GM10266 (cell line): ENCODE measurements around the gene KBTBD6.
"Not testable (repeated sequence)": the region's sequence is repeated elsewhere in the genome, so short reads cannot be mapped to it uniquely, and the experiment has no call there.

Experiments
- DNase-seq: peaks from one replicate; pipeline ENCODE4 v3.0.0; 2012; ENCODE audit errors: extremely low spot score
- TF ChIP-seq, protein P1 (sequence below): IDR thresholded peaks from 2 replicates; pipeline ENCODE4 v1.5.1; 2012; ENCODE audit warnings: mild to moderate bottlenecking, low read depth; ENCODE audit not compliant: control insufficient read depth, insufficient read depth; ENCODE audit errors: missing control alignments

KBTBD6 gene

DNA sequence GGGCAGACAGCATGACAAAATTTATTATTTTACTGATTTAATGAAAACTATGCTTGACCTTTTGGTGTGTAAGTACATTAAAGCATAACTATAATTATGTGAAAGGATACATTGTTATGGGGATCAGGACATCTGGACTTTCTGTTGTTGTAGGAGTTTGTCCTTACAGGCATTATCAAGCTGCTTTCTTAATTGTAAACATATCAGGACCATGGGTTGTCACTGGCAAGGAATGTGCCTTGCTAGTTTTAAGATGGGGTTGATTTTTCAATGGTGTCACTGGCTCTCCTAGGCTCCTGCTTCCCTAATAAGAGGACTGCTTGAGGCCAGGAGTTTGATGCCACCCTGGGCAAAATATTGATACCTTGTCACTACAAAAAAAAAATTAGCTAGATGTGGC lies 32.6 kb downstream of the KBTBD6 start:
- TF ChIP-seq, protein P1, sequence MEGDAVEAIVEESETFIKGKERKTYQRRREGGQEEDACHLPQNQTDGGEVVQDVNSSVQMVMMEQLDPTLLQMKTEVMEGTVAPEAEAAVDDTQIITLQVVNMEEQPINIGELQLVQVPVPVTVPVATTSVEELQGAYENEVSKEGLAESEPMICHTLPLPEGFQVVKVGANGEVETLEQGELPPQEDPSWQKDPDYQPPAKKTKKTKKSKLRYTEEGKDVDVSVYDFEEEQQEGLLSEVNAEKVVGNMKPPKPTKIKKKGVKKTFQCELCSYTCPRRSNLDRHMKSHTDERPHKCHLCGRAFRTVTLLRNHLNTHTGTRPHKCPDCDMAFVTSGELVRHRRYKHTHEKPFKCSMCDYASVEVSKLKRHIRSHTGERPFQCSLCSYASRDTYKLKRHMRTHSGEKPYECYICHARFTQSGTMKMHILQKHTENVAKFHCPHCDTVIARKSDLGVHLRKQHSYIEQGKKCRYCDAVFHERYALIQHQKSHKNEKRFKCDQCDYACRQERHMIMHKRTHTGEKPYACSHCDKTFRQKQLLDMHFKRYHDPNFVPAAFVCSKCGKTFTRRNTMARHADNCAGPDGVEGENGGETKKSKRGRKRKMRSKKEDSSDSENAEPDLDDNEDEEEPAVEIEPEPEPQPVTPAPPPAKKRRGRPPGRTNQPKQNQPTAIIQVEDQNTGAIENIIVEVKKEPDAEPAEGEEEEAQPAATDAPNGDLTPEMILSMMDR, result no peak
- no peak for DNase-seq

DNA sequence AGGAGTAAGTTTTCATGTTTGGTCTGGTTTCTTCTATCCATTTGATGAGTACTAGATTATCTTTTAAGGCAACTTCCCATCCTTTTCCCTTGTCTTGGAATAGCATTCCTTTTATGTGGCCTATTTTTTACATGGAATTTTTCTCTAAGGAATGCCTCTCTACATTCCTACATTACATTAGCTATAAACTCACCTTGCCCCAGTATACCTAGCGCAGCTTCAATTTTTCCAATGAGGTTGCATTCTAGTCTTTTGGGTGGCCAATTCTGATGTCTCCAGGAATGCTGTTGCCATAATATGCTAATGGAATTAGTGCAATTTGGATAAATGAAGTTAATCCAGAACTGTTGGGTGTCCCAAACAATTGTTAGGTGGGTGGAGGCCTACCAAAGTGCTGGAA lies 33.8 kb downstream of the KBTBD6 start:
- TF ChIP-seq, protein P1, result no peak
- no peak for DNase-seq

DNA sequence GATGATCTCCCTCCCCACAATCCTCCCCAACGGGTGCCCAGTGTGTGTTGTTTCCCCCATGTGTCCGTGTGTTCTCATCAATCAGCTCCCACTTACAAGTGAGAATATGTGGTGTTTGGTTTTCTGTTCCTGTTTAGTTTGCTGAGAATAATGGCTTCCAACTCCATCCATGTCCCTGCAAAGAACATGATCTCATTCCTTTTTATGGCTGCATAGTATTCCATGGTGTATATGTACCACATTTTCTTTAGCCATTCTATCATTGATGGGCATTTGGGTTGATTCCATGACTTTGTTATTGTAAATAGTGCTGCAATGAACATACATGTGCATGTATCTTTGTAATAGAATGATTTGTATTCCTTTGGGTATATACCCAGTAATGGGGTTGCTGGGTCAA lies 36.9 kb downstream of the KBTBD6 start:
- DNase-seq, result not testable (repeated sequence)

DNA sequence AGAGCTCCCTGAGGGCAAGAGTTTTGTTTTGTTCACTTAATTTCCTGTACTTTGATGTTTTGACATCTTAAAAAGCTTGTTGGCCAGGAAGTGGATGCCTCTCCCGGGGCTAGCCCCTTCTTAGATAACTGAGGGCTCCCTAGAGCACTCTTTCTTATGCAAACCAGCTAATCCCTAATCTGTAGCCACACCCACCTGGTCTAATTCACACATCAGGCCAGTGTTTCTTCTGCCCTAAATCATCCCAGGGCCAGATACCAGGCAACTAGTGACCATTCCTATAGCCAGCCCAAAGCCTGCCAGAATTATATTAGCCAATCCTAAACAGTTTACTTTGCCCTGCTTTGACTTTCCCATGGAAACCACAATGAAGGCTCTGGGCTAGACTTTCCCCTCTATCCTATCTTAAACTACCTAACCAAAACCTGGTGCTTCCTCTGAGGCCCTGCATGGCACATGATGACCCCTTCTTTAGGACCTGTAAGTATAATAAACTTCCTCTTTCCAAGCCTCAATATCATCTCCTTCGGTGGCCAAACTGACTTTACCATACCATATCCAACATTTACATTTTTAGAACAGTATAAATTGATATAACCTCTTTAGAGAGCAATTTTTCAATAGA lies 46.5 kb downstream of the KBTBD6 start:
- no peak for DNase-seq

DNA sequence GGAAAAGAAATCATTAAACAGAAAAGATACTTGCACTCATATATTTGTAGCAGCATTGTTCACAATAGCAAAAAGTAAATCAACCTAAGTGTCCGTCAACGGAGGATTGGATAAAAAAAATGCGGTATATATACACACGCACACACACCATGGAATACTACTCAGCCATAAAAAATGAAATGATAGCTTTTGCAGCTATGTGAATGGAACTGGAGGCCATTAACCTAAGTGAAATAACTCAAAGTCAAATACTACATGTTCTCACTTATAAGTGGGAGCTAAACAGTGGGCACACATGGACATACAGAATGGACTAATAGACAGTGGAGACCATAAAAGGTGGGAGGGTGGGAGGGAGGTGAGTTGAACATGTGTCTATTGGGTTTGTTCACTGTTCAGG lies 52.9 kb downstream of the KBTBD6 start:
- DNase-seq, result no peak
- TF ChIP-seq, protein P1, result no peak

More for the DNA sequence above, 46.5 kb downstream of the KBTBD6 start:
- TF ChIP-seq, protein P1, result no peak
